ENCODE measurements around the gene PLEKHM2. TPM values are rescaled to one million over a fixed set of nuclear protein-coding genes. Genes with fewer than 3 reads are reported as not detected.

Gene PLEKHM2
- total RNA-seq, 1 donor from 2014 or later, result 16.7 TPM

- Mint-ChIP-seq H3K36me3 (no peaks in the 10 kb centered on the region), H3K9me3 (no peaks in the 10 kb centered on the region), H3K4me1 (peaks cover 22% of the 10 kb centered on the region), H3K27ac (peak overlapping the region; percentile 58), H3K4me3 (no peak overlapping the region), H3K27me3 (ENCODE audit: insufficient read depth, low read depth) (peaks cover 3% of the 10 kb centered on the region)
- H3K36me3 ChIP-seq, result no peaks in the 10 kb centered on the region
- H3K4me2 ChIP-seq, result peak overlapping the region; percentile 19
- H3K9me3 ChIP-seq (ENCODE audit: low read depth), result no peaks in the 10 kb centered on the region
- H3K79me2 ChIP-seq (ENCODE audit: low read depth), result no peaks in the 10 kb centered on the region
- H3F3A ChIP-seq (ENCODE audit: low read depth), result peaks cover 4% of the 10 kb centered on the region
- no peak for TF ChIP-seq EZH2phosphoT487 (IDR thresholded peaks at IDR 0.05)
- peak; percentile 92 for TF ChIP-seq CTCF (IDR thresholded peaks at IDR 0.05)
- H4K20me1 ChIP-seq (ENCODE audit: low read depth), result no peaks in the 10 kb centered on the region
- no peak overlapping the region for H3K9ac ChIP-seq
- H3K4me3 ChIP-seq, result no peak overlapping the region
- H3K27ac ChIP-seq, result no peak overlapping the region
- H3K27me3 ChIP-seq, result no peaks in the 10 kb centered on the region
- DNase-seq (ENCODE audit: low spot score), result peak; percentile 89
- no peak overlapping the region for H2AFZ ChIP-seq (replicated peaks)
- H3K4me1 ChIP-seq, result peaks cover 9% of the 10 kb centered on the region
Measured at GRCh38 chr1:15740924-15741850, 57.1 kb downstream of the PLEKHM2 start.

DNA sequence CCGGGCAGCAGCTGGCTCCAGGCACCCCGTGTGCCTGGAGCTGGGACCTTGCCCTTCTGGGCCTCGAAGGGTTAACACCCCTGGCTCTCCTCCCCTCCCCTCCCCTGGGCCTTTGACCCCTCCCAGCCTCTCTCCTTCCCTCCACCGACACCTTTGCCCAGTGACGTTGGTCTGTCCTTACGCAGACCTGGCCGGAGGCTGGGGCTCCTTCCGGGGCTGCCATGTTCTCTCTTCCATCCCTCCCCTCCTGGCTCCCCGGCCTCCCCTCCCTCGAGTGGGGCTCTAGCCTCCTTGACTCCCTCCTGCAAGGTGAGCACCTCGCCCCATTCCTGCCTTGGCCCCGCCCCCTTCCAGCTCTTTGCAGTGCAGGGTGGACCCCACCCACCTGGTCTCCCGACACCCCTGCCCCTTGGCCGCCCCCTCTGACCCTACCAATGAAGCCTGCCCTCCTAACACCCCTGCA is 58.2 kb downstream of the PLEKHM2 start, which contains the start of gene TMEM82:
Gene TMEM82, plus strand, starts transcription at position 161 of the 463 bp plus-strand sequence. Its CDS starts 61 bp downstream, at position 222.
- H2AFZ ChIP-seq (replicated peaks), result no peak within 1 kb of the TSS
- Mint-ChIP-seq H3K9me3 (no peaks in the 10 kb centered on the region), H3K27ac (peak within 1 kb of the TSS; percentile 58), H3K4me3 (no peak within 1 kb of the TSS), H3K27me3 (ENCODE audit: insufficient read depth, low read depth) (peaks cover 5% of the 10 kb centered on the region), H3K36me3 (no peaks in the 10 kb centered on the region), H3K4me1 (peaks cover 21% of the 10 kb centered on the region)
- H3K79me2 ChIP-seq (ENCODE audit: low read depth), result no peaks in the 10 kb centered on the region
- H4K20me1 ChIP-seq (ENCODE audit: low read depth), result no peaks in the 10 kb centered on the region
- H3K4me2 ChIP-seq, result peak within 1 kb of the TSS; percentile 35
- H3K9ac ChIP-seq, result no peak within 1 kb of the TSS
- no peak within 1 kb of the TSS for H3K4me3 ChIP-seq
- H3K36me3 ChIP-seq, result no peaks in the 10 kb centered on the region
- H3K27ac ChIP-seq, result no peak within 1 kb of the TSS
- H3F3A ChIP-seq (ENCODE audit: low read depth), result peaks cover 4% of the 10 kb centered on the region
- TF ChIP-seq EZH2 (IDR thresholded peaks at IDR 0.05) (no peak), EZH2phosphoT487 (IDR thresholded peaks at IDR 0.05) (no peak), CTCF (IDR thresholded peaks at IDR 0.05) (no peak)
- H3K4me1 ChIP-seq, result peaks cover 9% of the 10 kb centered on the region
- no peaks in the 10 kb centered on the region for H3K27me3 ChIP-seq
- no peaks in the 10 kb centered on the region for H3K9me3 ChIP-seq (ENCODE audit: low read depth)
- no peak for DNase-seq (ENCODE audit: low spot score)

- no peak overlapping the region for H3K4me3 ChIP-seq
- Mint-ChIP-seq H3K9me3 (no peaks in the 10 kb centered on the region), H3K27ac (peak overlapping the region; percentile 57), H3K4me3 (no peak overlapping the region), H3K4me1 (peaks cover 7% of the 10 kb centered on the region), H3K27me3 (ENCODE audit: insufficient read depth, low read depth) (peaks cover 2% of the 10 kb centered on the region), H3K36me3 (no peaks in the 10 kb centered on the region)
- H3K27ac ChIP-seq, result no peak overlapping the region
- peaks cover 9% of the 10 kb centered on the region for H3K4me1 ChIP-seq
- no peaks in the 10 kb centered on the region for H3K9me3 ChIP-seq (ENCODE audit: low read depth)
- no peaks in the 10 kb centered on the region for H3K36me3 ChIP-seq
- no peak overlapping the region for H2AFZ ChIP-seq (replicated peaks)
- TF ChIP-seq EZH2phosphoT487 (IDR thresholded peaks at IDR 0.05) (no peak), EZH2 (IDR thresholded peaks at IDR 0.05) (no peak), CTCF (IDR thresholded peaks at IDR 0.05) (no peak)
- H3K79me2 ChIP-seq (ENCODE audit: low read depth), result no peaks in the 10 kb centered on the region
- no peaks in the 10 kb centered on the region for H4K20me1 ChIP-seq (ENCODE audit: low read depth)
- no peaks in the 10 kb centered on the region for H3K27me3 ChIP-seq
- no peak overlapping the region for H3K9ac ChIP-seq
- no peak overlapping the region for H3K4me2 ChIP-seq
- DNase-seq (ENCODE audit: low spot score), result no peak
- peaks cover 4% of the 10 kb centered on the region for H3F3A ChIP-seq (ENCODE audit: low read depth)
Measured at GRCh38 chr1:15744122-15744679, 60.1 kb downstream of the PLEKHM2 start.
